OCI-LY1 (cell line): ENCODE measurements around the gene POLR3A.

Experiments used
- EZH2 ChIP-seq: fragments of 200-600 bp; sonication (generic), shearing (Covaris generic); IDR thresholded peaks from 2 replicates; pipeline ENCODE4 v1.8.0; 2017; ENCODE audit warnings: borderline replicate concordance, mixed run types, mild to moderate bottlenecking, antibody characterized with exemption, low read length, moderate library complexity, mixed read lengths
- TF ChIP-seq, protein P1 (sequence below): fragments of 200-600 bp; sonication (generic), shearing (Covaris generic); IDR thresholded peaks from 2 replicates; pipeline ENCODE4 v1.5.1; 2017; ENCODE audit warnings: mild to moderate bottlenecking, antibody characterized with exemption, low read length, moderate library complexity, mixed read lengths

GRCh38 chr10:78045856-78046255 lies 16.5 kb upstream of the POLR3A start:
- TF ChIP-seq, protein P1, sequence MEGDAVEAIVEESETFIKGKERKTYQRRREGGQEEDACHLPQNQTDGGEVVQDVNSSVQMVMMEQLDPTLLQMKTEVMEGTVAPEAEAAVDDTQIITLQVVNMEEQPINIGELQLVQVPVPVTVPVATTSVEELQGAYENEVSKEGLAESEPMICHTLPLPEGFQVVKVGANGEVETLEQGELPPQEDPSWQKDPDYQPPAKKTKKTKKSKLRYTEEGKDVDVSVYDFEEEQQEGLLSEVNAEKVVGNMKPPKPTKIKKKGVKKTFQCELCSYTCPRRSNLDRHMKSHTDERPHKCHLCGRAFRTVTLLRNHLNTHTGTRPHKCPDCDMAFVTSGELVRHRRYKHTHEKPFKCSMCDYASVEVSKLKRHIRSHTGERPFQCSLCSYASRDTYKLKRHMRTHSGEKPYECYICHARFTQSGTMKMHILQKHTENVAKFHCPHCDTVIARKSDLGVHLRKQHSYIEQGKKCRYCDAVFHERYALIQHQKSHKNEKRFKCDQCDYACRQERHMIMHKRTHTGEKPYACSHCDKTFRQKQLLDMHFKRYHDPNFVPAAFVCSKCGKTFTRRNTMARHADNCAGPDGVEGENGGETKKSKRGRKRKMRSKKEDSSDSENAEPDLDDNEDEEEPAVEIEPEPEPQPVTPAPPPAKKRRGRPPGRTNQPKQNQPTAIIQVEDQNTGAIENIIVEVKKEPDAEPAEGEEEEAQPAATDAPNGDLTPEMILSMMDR, result no peak
- no peak for TF ChIP-seq EZH2
